22Rv1 (cell line): Measurements from ENCODE around the gene CTRL.

Experiments
- ZFX ChIP-seq: fragments of 450-650 bp; IDR thresholded peaks from 2 replicates; pipeline ENCODE4 v1.6.1; 2017; ENCODE audit warnings: antibody characterized with exemption, borderline replicate concordance
- TF ChIP-seq, protein P1 (sequence below): fragments of 450-650 bp; IDR thresholded peaks from 2 replicates; pipeline ENCODE4 v1.5.1; 2017; ENCODE audit warnings: mild to moderate bottlenecking

DNA sequence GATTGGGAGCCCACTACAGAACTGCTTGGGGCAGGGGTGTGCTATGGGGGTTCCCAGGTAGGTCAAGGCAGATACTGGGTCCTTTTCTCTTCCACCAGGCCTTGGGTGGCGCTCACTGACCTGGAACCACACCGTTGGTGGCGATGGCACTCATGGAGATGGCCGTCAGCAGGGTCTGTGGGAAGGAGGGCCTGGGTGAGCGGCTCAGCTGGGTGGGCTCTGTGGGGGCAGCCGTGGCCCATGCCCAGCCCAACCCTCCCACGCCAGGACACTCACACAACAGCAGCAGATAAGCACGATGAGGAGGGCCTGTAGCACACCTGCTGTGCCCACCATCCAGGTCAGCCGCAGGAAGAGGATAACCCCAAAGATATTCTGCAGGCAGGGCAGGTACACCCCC lies 26.0 kb upstream of the CTRL start:
- TF ChIP-seq, protein P1, sequence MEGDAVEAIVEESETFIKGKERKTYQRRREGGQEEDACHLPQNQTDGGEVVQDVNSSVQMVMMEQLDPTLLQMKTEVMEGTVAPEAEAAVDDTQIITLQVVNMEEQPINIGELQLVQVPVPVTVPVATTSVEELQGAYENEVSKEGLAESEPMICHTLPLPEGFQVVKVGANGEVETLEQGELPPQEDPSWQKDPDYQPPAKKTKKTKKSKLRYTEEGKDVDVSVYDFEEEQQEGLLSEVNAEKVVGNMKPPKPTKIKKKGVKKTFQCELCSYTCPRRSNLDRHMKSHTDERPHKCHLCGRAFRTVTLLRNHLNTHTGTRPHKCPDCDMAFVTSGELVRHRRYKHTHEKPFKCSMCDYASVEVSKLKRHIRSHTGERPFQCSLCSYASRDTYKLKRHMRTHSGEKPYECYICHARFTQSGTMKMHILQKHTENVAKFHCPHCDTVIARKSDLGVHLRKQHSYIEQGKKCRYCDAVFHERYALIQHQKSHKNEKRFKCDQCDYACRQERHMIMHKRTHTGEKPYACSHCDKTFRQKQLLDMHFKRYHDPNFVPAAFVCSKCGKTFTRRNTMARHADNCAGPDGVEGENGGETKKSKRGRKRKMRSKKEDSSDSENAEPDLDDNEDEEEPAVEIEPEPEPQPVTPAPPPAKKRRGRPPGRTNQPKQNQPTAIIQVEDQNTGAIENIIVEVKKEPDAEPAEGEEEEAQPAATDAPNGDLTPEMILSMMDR, result no peak
- TF ChIP-seq ZFX, result no peak
